ENCODE measurements around the gene TSPAN18.

TSPAN18 gene
- total RNA-seq = 2.7 to 2.8 reads per million in 2 donors

DNA sequence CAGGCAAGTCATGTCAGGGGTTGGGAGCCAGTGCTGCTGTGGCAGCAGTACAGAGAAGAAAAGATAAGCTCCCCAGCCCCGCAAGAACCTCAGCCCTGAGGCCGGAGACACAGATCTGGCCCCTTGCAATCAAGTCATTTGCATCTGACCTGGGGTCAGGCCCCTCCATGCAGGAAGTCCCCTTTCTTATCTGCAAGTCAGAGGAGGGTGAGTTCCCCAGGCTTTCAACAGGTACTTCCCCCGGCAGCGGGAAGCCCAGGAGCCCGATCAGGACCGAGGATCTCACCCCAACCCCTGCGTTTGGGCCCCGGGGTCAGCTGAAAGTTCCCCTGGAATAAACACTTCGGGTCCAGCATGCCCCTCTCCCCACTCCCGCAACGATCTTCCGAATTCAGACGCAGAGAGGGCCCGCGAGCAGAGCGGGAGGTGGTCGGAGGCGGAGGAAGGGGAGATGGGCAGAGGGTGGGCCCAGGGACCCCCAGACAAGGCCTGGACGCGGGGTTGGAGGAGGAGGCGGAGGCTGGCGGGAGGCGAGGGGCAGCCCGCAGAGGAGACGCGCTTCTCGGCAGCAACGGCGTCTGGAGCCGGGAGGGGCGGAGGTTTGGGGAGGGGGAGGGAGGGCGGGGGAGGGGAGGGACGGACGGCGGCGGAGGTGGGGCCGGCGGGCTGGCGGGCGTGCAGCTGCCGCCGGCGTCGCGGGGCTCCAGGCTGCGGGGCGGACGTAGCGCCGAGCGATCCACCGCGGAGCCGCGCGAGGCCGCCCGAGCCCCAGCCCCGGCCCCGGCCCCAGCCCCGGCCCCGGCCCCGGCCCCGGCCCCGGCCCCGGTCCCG lies at the start of gene TSPAN18:
TSS of gene TSPAN18 (plus strand) at position 680 of the 831 bp plus-strand sequence. CDS start 179,455 bp downstream, outside the sequence.
- DNase-seq = no peak

- DNase-seq = no peak
These were observed 45.7 kb upstream of the TSPAN18 start for GRCh38 chr11:44680982-44681597.

DNA sequence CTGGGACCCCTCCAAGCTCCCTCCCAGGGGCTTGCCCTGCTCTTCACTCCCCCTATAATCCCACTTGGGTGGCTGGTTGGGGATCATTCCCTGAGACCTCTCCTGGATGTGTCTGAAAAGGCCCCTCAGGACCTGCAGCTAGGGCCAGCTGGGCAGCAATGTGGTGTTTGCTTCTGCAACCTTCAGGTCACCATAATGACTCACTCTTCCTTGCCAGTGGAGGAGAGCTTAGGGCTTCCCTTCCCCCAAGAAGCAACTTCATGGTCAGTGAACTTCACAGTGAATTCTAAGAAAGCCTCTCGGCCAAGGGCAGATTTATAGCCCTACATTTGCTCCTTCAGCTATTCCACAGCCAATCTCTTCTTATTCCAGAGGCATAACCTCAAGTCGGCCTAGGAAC lies 45.1 kb upstream of the TSPAN18 start:
- DNase-seq = no peak

GRCh38 chr11:44684859-44685281 lies 41.9 kb upstream of the TSPAN18 start:
- DNase-seq = no peak

DNA sequence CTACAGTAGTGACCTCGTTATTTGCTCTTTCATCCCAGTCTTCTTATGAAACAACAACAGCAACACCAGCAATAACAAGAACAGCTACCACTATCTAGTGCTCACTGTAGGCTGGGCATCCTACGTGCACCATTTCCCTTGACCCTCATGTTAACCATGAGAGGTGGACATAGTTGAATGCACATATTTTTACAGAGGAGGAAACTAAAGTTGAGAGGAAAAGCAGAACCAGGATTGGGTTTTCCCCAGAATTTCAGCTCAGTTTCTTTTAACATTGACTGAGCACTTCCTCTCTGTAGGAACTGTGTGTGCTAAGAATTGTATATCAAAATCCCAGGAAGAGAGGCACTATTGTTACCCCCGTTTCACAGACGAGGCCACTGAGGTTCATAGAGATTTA lies 39.4 kb upstream of the TSPAN18 start:
- DNase-seq = no peak

DNA sequence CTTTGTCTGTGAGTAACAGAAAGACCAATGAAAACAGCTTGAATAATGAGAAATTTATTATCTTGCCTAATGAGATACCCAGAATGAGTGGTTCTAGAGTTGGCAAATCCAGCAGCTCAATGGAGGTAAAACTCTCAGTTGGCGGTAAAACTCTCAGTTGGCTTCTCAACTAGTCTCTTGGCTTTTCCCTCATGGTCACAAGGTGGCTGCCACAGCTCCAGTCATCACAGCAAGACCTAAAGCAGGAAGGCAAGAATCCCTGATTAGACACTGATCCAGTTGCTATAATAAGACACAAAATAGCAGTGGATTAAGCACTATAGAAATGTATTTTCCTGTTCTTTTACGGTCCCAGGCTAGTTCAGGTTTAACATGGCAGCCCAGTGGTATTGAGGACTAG lies 37.5 kb upstream of the TSPAN18 start:
- no peak for DNase-seq

DNA sequence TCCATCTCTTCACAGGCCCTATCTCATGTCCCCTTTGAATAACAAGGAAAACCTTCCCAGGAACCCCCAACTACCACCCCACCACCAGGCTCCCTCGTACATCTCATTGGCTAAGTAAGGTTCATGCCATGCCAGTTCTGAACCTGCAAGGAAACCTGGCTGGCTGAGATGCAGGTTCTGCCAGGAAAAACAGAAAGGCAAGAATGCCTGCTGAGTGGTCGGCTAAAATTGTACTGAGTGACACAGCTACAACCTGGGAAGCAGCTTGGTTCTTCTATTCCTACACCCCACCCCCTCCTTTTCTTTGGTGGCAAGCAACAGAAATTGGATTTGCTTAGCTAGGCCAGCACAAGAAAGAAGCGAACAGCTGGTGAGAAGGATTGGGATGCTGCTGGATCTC lies 36.1 kb upstream of the TSPAN18 start:
- no peak for DNase-seq

GRCh38 chr11:44692460-44692859 lies 34.3 kb upstream of the TSPAN18 start:
- DNase-seq = no peak

DNA sequence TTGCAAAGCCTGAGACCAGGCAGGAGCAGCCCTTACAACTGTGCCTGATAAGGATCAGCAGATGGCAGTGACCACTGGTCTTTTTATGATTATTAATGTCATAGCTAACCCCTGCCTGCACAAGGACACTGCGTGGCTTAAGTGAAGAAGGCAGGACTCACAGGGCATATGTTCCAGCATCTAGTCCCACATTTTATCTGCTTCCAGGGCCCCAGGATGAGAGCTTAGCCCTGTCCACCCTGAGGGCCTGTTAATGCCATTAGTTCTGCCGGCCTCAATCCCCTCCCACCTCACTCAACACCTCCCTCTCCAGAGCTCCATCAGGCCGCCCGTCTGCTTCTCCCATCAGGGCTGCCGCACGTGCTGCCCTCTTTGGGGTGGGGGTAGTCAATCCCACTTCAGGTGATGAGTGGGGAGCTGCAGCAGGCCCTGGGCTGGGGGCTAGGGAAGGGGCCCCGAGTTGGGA lies 33.1 kb upstream of the TSPAN18 start:
- no peak for DNase-seq

- no peak for DNase-seq
These were observed 32.3 kb upstream of the TSPAN18 start for GRCh38 chr11:44694443-44694842.

- DNase-seq = no peak
These were observed 31.5 kb upstream of the TSPAN18 start for GRCh38 chr11:44695169-44695833.

DNA sequence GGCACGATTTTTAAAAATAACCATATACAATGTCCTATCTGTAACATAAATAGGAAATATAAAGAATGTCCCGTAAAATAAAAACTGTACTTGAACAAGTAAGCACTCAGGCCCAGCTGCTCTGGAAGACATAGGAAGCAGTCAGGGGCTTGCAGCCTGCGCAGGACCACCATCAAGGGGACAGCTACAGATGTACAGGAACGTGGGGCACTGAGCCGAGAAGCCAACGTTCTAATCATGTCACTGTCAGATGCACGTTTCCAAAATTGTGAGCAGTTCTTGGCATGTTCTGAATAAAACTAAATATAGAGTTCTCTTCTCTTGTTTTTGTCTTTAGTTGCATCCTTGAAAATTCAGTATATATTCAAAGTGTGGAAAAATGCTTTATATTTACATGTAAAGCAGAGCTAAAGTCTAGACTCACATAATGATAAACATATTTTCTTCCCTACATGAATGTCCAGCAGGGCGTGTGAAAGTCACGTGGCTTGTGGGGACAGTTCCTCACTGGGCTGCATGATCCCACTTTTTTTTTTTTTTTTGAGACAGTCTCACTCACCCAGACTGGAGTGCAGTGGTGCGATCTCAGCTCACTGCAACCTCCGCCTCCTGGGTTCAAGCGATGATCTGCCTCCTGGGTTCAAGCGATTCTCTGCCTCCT lies 28.4 kb upstream of the TSPAN18 start:
- no peak for DNase-seq

DNA sequence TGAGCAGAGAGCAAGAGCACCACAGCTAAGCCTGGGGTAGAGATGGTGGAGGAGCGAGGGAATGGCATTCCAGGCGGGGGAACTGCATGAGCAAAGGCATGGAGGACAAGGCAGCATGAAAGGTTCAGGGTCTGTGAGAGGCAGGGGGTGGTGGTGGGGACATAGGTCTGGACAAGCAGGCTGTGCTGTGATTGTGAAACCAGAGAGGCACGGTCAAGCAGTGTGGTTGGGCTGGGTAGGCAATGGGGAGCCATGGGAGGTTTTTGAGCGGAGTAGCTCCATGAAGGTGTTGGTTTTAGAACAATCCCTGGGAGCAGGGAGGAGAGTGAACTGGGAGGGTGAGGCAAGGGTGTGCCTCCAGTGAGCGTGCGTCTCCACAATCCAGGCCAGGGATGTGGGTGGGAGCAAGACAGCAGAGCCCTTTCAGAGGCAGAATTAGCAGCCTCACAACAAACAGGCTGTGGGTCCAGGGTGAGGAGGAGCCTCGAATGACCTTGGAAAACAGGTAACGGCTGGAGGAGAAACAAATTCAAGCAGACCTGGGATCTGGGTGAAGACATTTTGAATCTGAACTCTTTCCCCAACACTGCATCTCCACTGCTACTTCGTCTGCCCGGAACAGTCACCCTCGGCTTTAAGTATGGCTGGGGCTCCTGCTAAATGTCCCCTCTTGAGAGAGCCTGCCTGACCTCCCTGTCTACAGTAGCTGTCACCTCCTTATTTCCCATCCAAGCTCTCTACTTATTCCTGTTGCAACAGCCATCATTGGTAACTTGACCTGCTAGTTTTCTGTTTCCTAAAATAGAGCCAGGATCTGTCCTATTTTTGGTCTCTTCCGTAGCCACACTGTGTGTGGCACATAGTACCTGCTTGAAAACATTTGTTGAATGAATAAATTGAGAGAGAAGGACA lies 27.0 kb upstream of the TSPAN18 start:
- no peak for DNase-seq

DNA sequence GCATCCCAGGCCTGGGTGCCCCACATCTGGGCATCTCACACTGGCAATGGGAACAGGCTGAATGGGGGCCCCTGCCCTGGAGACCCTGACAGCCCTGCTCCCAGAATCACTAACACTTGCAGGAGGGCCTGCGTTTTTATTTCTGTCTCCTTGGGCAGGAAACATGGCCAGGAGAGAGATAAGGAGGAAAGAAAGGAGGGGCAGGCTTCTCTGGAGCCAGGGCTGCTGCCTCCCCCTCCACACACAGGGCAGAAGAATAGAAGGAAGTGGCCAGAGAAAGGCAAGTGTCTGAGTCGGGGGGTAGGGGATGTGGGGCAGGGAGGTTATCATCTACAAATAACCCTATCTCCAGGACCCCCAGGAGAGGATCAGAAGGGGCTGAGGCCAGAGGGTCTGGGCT lies 25.5 kb upstream of the TSPAN18 start:
- no peak for DNase-seq

GRCh38 chr11:44702889-44703288 lies 23.9 kb upstream of the TSPAN18 start:
- DNase-seq = no peak

DNA sequence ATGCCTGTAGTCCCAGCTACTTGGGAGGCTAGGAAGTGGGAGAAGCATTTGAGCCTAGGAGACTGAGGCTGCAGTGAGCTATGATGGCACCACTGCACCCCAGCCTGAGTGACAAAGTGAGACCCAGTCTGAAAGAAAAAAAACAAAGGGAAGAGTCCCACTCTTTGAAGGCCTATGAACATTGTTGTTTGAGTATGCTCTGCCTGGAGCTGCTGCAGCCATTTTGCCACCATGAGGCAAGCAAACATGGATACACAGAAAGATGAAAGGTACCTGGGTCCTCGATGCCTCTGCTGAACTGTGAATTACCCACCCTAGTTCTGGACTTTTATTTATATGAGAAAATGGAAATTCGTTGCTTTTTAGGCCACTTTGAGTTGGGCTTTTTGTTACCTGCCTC lies 19.7 kb upstream of the TSPAN18 start:
- no peak for DNase-seq

DNA sequence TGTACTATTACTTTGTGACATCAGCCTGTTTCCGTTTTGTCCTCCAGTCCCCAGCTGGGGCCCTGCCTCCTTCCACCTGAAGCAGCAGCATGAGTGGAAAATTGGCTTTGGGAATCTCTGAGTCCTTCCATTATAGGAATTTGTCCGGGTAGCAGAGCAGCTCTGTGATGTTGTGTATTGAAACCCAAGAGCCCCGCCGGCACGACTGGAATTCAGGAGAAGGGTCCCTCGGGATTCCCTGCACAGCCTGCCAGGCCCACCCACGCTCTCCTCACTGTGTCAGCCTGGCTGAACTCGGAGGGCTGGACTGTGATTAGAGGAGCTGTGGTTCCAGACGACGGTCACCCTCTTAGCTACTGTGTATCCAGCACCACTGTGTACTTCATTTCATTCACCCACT lies 18.8 kb upstream of the TSPAN18 start:
- DNase-seq = no peak

DNA sequence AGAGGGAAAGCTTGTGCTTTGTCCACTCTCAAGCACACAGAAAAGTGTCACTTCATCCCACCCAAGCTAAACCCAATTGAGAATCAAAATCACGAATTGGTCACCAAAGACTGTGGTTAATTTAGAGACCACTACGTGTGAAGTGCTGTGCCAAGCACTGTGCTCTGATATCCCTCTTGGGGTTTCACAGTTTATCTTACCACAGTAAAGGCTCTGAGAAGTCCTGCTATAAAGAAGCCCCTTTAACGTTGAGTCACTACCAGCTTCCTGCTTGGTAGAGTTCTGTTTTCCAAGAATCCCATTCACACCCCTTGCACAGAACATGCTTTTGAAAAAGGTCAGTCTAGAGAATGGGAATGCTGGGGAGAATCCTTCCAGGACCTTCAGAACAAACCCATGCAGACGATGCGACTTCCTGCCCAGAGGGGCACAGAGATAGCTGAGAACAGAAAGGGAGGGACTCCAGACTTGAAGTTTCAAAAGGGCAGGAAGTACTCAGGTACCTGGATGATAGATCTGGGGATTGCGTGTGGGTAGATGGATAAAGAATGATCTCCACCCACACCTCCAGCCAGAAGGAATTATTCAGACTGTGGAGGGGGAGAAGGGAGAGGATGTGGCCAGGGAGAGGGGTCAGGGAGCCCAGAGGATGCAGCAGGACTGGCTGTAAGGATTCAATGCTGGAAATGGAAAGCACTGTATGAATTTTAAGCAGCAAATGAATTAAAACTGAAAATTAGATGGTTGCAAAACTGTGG lies 18.1 kb upstream of the TSPAN18 start:
- DNase-seq = no peak

GRCh38 chr11:44709281-44709562 lies 17.5 kb upstream of the TSPAN18 start:
- no peak for DNase-seq

DNA sequence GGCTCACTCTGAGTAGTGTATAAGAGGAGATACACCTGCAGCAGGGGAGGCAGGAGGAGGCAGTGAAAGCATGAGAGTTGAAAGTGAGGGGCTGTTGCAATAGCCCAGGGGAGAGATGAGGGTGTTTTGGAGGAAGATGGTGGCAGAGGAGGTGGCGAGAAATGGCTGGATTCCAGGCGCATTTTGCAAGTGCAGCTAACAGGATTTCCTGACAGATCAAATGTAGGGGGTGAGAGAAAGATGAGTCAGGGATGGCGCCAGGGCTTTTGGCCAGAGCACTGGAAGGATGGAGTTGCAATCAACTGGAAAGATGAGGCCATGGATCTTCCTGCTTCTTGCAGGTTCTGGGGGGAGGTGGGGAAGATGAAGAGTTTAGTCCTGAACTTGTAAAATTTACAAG lies 16.8 kb upstream of the TSPAN18 start:
- no peak for DNase-seq

GRCh38 chr11:44711113-44711786 lies 15.5 kb upstream of the TSPAN18 start:
- no peak for DNase-seq
